HG03196 (cell line): ENCODE results near the gene TBC1D1.

ENCODE experiments used
- ATAC-seq: cut with Tn5 transposase; IDR thresholded peaks from one replicate; pipeline ENCODE4 v1.9.1; 2021; ENCODE audit not compliant: unreplicated experiment

The TBC1D1 gene

DNA sequence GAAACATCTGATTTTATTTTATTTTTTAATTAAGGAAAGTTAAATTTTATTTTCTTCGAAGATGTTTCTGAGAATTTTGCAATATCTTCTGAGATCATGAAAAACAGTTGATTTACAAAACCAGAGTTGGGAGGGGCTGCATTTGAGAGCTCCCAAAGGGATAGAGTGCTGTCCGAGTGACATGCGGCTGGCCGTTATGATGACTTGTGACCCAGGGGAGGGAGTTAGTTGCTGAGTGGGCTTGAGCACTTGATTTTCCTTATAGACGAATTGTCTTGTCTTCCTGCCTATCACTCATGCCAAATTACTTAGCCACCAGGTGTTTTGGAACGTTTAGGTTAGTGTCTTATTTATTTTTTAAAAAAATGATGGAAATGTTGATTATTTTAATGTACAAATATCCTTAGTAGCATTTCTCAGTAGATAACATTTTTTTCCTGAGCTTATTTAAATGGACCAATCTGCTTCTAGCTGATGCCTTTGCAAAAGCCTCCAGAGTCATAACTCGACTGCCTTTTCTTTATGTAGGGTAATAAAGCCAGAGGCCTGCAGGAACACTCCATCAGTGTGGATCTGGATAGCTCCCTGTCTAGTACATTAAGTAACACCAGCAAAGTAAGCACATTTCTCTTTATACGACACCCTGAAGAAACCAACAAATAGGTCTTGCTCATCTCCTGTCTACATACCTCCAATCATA is 154.6 kb downstream of the TBC1D1 start:
- ATAC-seq: no peak

GRCh38 chr4:38046727-38047489 is 156.0 kb downstream of the TBC1D1 start:
- ATAC-seq: no peak

DNA sequence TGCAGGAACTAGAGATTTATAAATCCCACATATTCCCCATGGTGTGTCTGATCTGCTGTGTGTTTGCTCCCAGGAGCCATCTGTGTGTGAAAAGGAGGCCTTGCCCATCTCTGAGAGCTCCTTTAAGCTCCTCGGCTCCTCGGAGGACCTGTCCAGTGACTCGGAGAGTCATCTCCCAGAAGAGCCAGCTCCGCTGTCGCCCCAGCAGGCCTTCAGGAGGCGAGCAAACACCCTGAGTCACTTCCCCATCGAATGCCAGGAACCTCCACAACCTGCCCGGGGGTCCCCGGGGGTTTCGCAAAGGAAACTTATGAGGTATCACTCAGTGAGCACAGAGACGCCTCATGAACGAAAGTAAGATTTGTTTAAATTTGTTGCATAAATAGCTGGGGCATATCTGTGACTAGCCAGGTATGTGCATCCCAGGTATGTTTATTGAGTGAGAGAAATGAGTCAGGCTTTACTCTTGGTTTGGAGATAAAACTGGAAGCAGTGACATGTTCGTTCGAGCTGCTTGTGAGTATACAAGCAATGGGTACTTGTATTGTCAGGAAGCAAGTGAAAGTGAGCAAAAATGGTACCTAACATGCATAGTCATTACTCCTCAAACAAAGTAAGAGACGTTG is 158.8 kb downstream of the TBC1D1 start:
- ATAC-seq: no peak

DNA sequence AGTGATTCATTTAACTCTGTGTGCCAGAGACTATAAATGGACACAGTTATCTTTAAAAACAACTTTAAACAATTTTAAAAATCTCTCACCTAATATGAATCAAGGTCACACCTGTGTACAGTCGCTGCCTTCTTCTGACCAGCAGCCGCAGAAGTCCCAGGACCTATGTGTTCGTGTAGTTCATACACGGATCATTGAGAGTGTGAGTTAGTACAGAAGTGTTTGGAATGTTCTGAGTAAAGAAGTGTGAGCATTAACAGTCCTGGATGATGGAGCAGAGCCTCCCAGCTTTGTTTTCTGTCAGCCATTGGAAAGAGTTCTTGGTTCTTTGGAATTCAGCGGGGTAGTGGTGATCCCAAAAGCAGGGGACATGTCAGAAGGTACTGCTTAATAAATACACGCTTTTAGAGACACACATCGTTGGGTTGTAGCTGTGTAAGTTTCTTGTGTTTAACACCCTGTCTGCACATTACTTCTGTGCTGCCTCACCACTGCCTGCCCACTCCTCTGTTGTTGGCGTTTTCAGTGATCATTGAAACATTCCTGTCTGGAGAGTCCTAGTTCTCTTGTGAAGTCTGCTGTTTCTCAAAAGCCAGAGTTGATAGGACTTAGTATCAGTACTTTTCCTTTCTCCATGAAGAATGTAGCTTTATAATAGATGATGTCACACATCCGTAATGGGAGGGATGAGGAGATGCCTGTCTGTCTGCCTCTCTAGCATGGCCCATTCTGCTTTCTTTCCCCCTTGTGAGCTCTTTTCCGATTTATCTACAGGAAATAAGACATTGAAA is 159.9 kb downstream of the TBC1D1 start:
- no peak for ATAC-seq

DNA sequence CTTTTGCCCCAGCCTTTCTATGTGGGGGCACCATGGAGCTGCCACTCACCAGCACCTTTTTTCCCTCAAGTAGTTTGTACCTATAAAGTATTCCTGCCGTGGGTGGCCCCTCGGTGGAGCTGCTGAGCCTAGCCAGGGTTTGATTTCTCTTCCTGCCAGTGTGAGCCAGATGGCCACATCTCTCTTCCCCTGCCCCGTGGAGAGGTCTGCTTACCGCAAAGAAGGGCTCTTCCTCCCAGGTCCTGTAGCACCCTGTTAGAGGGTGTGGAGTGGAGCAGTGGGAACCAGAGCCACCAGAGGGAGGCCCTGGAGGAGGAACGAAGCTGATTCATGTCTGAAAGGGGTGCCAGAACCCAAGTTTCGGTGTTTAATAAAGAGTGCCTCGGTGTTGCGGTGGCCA is 164.7 kb downstream of the TBC1D1 start:
- ATAC-seq: no peak

DNA sequence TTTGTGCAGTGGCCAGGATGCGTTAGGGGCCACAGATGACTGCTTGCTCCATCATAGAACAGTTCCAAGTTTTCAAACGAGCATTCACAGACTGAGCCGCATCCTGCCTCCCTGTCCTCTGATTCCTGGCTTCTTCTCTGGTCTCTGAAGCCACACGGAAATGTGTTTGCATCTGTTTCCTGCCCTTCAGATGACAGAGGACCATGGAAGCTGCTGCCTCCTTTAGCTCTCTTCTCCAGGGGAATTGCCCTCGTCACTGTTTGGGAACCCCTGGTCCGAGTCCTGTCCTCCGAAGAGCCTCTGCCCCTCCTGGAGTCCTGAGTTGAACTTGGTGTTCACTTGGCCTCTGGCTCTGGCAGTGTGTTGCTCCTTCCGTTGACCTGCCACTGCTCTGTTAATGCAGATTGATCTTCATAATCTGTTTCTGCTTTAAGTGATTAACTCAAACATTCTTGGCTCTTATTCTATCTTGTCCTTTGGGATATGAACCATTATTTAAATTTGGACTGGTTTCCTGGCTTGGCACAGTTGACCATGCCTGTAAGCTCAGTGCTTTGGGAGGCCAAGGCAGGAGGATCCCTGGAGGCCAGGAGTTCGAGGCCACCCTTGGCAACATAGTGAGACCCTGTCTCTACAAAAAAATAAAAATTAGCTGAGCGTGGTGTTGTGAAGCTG is 165.3 kb downstream of the TBC1D1 start:
- ATAC-seq: no peak

GRCh38 chr4:38058151-38058550 is 167.3 kb downstream of the TBC1D1 start:
- no peak for ATAC-seq

- no peak for ATAC-seq
Observed at GRCh38 chr4:38060829-38061431, 170.0 kb downstream of the TBC1D1 start.

GRCh38 chr4:38062088-38062775 is 171.3 kb downstream of the TBC1D1 start:
- peak; percentile 71 for ATAC-seq

DNA sequence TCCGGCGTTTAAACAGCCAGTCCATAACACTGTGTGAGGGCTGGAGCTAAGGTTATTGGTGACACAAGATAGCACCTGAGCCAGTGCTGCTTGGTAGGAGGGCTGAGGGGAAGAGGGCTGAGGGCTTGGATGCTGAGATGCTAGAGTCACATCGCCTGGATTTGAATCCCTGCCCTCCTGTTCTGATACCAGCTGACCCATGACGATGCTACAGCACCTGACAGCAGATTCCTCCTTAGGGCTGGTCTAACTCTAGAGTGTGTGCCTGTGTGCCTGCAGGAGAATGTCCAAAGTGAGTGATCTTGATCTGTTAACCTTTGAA is 171.9 kb downstream of the TBC1D1 start:
- no peak for ATAC-seq

DNA sequence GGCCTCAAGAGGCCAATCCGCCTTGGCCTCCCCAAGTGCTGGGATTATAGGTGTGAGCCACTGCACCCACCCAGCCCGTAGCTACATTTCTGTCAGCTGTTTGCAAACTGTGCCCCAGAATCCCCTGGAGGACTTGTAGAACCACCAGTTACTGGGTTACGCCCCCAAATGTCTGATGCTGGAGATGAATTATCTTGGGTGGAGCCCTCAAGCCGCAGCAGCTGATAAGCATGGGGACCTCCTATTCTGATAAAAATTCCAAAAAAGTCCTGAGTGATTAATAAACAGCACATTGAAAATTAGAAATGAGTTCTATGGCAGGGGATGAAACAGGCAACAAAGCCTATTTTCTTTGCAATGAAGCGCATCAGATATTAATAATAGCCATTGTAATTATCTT is 174.3 kb downstream of the TBC1D1 start:
- ATAC-seq: no peak

DNA sequence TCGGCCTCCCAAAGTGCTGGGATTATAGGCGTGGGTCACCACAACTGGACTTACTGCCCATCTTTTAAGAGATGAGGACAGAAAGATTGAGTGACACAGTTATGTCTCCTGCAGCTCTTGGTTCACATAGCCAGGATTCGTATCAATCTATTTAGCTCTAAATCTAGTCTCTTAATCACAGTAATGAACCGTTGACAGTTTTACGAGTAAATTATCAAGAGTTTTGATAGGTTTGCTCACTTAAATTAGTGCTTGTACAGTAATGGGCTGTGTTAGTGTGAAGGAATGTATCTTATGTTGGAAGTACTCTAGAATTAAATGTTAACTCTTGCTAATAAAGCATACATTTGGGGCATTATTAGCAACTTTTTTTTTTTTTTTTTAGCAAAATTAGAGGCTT is 175.0 kb downstream of the TBC1D1 start:
- no peak for ATAC-seq

- no peak for ATAC-seq
Observed at GRCh38 chr4:38067499-38067898, 176.6 kb downstream of the TBC1D1 start.

GRCh38 chr4:38068107-38068506 is 177.2 kb downstream of the TBC1D1 start:
- no peak for ATAC-seq

- no peak for ATAC-seq
Observed at GRCh38 chr4:38069271-38069760, 178.4 kb downstream of the TBC1D1 start.

- ATAC-seq: no peak
Observed at GRCh38 chr4:38071801-38072431, 181.0 kb downstream of the TBC1D1 start.

GRCh38 chr4:38072578-38072977 is 181.7 kb downstream of the TBC1D1 start:
- no peak for ATAC-seq

GRCh38 chr4:38073596-38074234 is 182.8 kb downstream of the TBC1D1 start:
- no peak for ATAC-seq
